RWPE2 (cell line): Measurements from ENCODE around the gene CFAP70.

ENCODE experiments used
- ATAC-seq: fragments of 200-7000 bp; cut with Tn5 transposase; 3 replicates; pipeline ENCODE4 v1.9.1; 2021; ENCODE audit warnings: low read depth
- DNase-seq: peaks from one replicate; pipeline ENCODE4 v3.0.0-alpha.2; 2020; ENCODE audit warnings: low spot score
- H3K27ac ChIP-seq: fragments of 450-650 bp; 2 replicates; pipeline ENCODE4 v1.5.1; 2017; ENCODE audit warnings: mild to moderate bottlenecking; ENCODE audit not compliant: poor library complexity, severe bottlenecking
- H3K27me3 ChIP-seq: fragments of 250-450 bp; sonication (Bioruptor Pico); 2 replicates; pipeline ENCODE4 v1.5.1; 2021; ENCODE audit warnings: mild to moderate bottlenecking, moderate library complexity; ENCODE audit not compliant: insufficient read depth, poor library complexity, severe bottlenecking
- H3K36me3 ChIP-seq: fragments of 250-450 bp; sonication (Bioruptor Pico); 2 replicates; pipeline ENCODE4 v1.5.1; 2020; ENCODE audit warnings: low read depth, mild to moderate bottlenecking, moderate library complexity
- H3K4me1 ChIP-seq: fragments of 250-450 bp; sonication (Bioruptor Pico); 2 replicates; pipeline ENCODE4 v1.5.1; 2021; ENCODE audit warnings: mild to moderate bottlenecking, moderate library complexity; ENCODE audit not compliant: insufficient read depth, poor library complexity, severe bottlenecking
- H3K4me3 ChIP-seq: fragments of 250-450 bp; sonication (Bioruptor Pico); 2 replicates; pipeline ENCODE4 v1.5.1; 2021; ENCODE audit warnings: mild to moderate bottlenecking, moderate library complexity; ENCODE audit not compliant: severe bottlenecking
- H3K9me3 ChIP-seq: fragments of 250-450 bp; sonication (Bioruptor Pico); 2 replicates; pipeline ENCODE4 v1.5.1; 2021; ENCODE audit warnings: mild to moderate bottlenecking, moderate library complexity; ENCODE audit not compliant: severe bottlenecking
- TF ChIP-seq, protein P1 (sequence below): fragments of 450-650 bp; IDR thresholded peaks from one replicate; pipeline ENCODE4 v1.5.1; 2017; ENCODE audit warnings: mild to moderate bottlenecking, moderate library complexity; ENCODE audit not compliant: poor library complexity, severe bottlenecking

Gene CFAP70

DNA sequence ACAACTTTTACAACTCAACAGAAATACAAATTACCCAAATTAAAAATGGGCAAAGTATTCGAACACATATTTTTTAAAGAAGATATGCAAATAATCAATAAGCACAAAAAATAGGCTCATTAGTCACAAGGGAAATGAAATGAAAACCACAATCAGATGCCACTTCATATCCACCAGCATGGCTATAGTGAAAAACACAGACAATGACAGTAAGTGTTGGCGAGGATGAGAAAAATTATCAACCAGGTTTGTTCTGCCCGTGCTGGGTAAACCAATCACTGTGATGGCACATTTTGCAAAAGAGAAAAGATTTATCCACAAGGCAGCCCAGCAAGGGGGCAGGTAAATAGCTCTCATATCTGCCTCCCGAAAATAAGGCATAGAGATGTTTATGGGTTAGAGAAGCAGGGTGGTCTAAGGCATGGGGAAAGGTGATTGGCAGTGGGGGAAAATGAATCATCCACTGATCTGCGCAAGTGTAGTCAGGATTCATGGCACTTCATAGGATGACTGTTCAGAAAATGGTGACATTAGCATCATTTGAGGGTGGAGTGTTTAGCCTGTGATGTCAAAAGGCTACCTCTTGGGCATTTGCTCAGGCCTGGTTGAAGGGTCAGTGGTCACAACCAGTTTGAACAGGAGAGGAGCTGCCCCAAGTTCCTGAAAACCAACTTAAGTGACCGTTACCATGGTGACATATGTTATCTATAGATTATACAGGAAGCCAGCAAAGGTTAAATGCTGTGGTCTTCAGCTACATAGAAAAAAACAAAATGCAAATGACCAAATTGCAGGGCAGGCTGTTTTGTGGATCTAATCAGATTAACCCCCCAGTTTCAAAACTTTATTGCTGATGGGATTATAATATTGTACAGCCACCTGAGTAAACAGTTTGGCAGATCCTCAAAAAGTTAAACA, 8.0 kb upstream of the CFAP70 start:
- TF ChIP-seq, protein P1, sequence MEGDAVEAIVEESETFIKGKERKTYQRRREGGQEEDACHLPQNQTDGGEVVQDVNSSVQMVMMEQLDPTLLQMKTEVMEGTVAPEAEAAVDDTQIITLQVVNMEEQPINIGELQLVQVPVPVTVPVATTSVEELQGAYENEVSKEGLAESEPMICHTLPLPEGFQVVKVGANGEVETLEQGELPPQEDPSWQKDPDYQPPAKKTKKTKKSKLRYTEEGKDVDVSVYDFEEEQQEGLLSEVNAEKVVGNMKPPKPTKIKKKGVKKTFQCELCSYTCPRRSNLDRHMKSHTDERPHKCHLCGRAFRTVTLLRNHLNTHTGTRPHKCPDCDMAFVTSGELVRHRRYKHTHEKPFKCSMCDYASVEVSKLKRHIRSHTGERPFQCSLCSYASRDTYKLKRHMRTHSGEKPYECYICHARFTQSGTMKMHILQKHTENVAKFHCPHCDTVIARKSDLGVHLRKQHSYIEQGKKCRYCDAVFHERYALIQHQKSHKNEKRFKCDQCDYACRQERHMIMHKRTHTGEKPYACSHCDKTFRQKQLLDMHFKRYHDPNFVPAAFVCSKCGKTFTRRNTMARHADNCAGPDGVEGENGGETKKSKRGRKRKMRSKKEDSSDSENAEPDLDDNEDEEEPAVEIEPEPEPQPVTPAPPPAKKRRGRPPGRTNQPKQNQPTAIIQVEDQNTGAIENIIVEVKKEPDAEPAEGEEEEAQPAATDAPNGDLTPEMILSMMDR, result no peak
- Histone ChIP-seq H3K4me3 (no peak overlapping the region), H3K27ac (no peak overlapping the region), H3K4me1 (no peaks in the 10 kb centered on the region), H3K9me3 (no peaks in the 10 kb centered on the region), H3K36me3 (peaks cover 29% of the 10 kb centered on the region), H3K27me3 (no peaks in the 10 kb centered on the region)
- ATAC-seq (no peak), DNase-seq (no peak)

DNA sequence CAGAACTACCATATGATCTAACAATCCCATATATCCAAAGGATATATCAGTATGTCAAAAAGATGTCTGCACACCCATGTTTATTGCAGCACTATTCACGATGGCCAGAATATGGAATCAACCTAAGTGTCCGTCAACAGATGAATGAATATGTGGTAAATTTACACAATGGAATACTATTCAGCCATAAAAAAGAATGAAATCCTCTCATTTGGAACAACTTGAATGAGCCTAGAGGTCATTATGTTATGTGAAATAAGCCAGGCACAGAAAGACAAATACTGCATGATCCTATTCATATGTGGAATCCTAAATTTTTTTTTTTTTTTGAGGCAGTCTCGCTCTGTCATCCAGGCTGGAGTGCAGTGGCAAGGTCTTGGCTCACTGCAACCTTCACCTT, 6.3 kb upstream of the CFAP70 start:
- Histone ChIP-seq H3K9me3 (no peaks in the 10 kb centered on the region), H3K4me3 (no peak overlapping the region), H3K27me3 (no peaks in the 10 kb centered on the region), H3K27ac (no peak overlapping the region), H3K4me1 (no peaks in the 10 kb centered on the region), H3K36me3 (peaks cover 21% of the 10 kb centered on the region)
- ATAC-seq (no peak), DNase-seq (no peak)
- TF ChIP-seq, protein P1, result no peak

DNA sequence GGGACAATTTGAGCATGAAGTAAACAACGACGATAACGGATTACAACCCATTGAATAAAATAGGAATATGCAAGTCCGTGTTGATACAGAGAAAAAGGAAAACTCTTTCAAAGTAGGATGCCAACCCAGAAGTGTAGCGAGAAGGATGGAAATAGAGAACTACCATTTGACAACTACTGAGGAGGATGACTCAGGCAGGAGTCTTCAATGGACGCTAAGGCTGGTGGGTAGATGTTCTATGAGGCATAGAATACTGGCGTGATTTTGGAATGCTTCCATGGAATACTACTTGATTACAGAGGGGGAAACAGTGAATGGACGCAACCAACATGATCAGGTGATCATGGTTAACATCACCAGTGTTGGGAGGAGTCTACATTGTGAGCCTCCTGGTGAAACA, 828 bp upstream of the CFAP70 start:
- H3K36me3 ChIP-seq, result no peaks in the 10 kb centered on the region; the same call in 1 of the 2 replicates

DNA sequence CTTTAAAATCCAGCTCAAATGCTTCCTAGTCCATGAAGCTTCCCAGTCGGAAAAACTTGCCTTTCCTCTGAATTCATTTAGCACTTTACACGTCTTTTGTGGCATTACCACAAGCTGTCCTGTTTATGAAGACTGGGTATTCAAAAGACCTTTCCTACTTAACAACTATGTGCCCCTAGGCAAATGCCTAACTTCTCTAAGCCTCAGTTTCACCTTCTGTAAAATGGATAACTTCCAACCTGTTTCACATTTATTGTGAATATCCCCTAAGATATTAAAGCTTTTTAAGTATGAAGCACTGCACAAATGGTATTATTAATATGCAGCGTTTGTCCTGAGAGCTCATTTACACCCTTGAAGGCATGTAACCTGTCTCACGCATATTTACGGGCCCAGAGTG, 843 bp downstream of the CFAP70 start:
- DNase-seq (no peak), ATAC-seq (no peak)
- H3K27me3 ChIP-seq, result no peaks in the 10 kb centered on the region
- H3K4me1 ChIP-seq, result peaks cover 4% of the 10 kb centered on the region
- H3K4me3 ChIP-seq, result peak overlapping the region; percentile 80
- TF ChIP-seq, protein P1, result no peak
- H3K36me3 ChIP-seq, result no peaks in the 10 kb centered on the region
- H3K27ac ChIP-seq, result no peak overlapping the region
- H3K9me3 ChIP-seq, result no peaks in the 10 kb centered on the region

More for the DNA sequence above, 828 bp upstream of the CFAP70 start:
- H3K27me3 ChIP-seq, result no peaks in the 10 kb centered on the region
- H3K9me3 ChIP-seq, result no peaks in the 10 kb centered on the region
- TF ChIP-seq, protein P1, result no peak
- ATAC-seq, result no peak
- H3K27ac ChIP-seq, result no peak overlapping the region
- peaks cover 4% of the 10 kb centered on the region for H3K4me1 ChIP-seq
- DNase-seq, result no peak
- H3K4me3 ChIP-seq, result no peak overlapping the region

DNA sequence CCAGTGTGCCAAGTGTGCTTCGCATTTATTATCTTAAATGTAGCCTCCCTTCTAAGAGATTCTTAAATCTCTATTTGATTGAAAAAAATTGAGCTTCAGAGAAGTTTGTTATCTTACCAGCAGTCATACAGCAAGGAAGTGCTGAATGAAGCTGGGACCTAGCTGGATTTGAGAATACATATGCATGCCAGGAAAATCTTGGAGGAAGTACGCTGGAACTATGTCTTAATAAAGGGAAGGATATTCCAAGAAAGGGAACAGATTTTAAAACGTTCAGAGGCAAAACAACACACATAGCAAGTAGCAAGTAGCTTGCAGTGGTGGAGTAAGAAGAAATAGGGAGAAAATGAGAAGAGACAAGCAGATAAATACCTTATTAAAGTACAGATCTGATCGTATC, 1.5 kb downstream of the CFAP70 start:
- TF ChIP-seq, protein P1, result no peak
- Histone ChIP-seq H3K9me3 (no peaks in the 10 kb centered on the region), H3K27ac (no peak overlapping the region), H3K27me3 (no peaks in the 10 kb centered on the region), H3K36me3 (no peaks in the 10 kb centered on the region), H3K4me3 (no peak overlapping the region), H3K4me1 (peaks cover 4% of the 10 kb centered on the region)
- no peak for DNase-seq
- no peak for ATAC-seq
